Heart left ventricle (tissue), 16 donors: ENCODE data around the gene EP400. TPM values are rescaled to one million over a fixed set of nuclear protein-coding genes. Genes with fewer than 3 reads are reported as not detected.

Experiments
- ATAC-seq, 4 donors: fragments of 200-7000 bp; cut with Tn5 transposase; one replicate each; pipeline ENCODE4 v1.9.1; 2020 to 2022; ENCODE audit warnings: moderate library complexity in 4 of 4, mild to moderate bottlenecking in 3 of 4, moderate number of reproducible peaks in 1 of 4
- DNase-seq, 5 donors: peaks; one replicate each; pipeline ENCODE4 v3.0.0-alpha.2; 2020
- H3K27ac ChIP-seq, 12 donors: fragments of 200-600 bp; sonication (generic) in 4 of 12; one replicate each; pipeline versions ENCODE4 v1.5.0 to v1.8.0; 2016 to 2022; ENCODE audit warnings: mild to moderate bottlenecking in 2 of 12
- H3K27me3 ChIP-seq, 9 donors: fragments of 200-600 bp; sonication (generic) in 2 of 9; one replicate each; pipeline versions ENCODE4 v1.5.1 to v1.8.0; 2016 to 2022; ENCODE audit warnings: mild to moderate bottlenecking in 3 of 9
- H3K36me3 ChIP-seq, 9 donors: fragments of 200-600 bp; sonication (generic) in 2 of 9; one replicate each; pipeline versions ENCODE4 v1.5.0 to v1.8.0; 2018 to 2022; ENCODE audit warnings: mild to moderate bottlenecking in 2 of 9
- H3K4me1 ChIP-seq, 12 donors: fragments of 200-600 bp; sonication (generic) in 4 of 12; one replicate each; pipeline versions ENCODE4 v1.5.0 to v1.8.0; 2016 to 2022; ENCODE audit warnings: mild to moderate bottlenecking in 3 of 12
- H3K4me3 ChIP-seq, 12 donors: fragments of 200-600 bp; sonication (generic) in 4 of 12; one replicate each; pipeline versions ENCODE4 v1.5.0 to v1.8.0; 2017 to 2022; ENCODE audit warnings: mild to moderate bottlenecking in 9 of 12, moderate library complexity in 4 of 12
- H3K9me3 ChIP-seq, 12 donors: fragments of 200-600 bp; sonication (generic) in 4 of 12; one replicate each; pipeline versions ENCODE4 v1.5.0 to v1.8.0; 2016 to 2022; ENCODE audit warnings: mild to moderate bottlenecking in 1 of 12
- POLR2A ChIP-seq, 2 donors: fragments of 450-650 bp; IDR thresholded peaks; one replicate each; pipeline ENCODE4 v1.6.1; 2017; ENCODE audit warnings: antibody characterized with exemption in 2 of 2, mild to moderate bottlenecking in 2 of 2, moderate library complexity in 2 of 2
- WGBS, 4 donors: extraction: QIAGEN DNeasy Blood & Tissue Kit in 2 of 4; methylation state at CpG; one replicate each; pipeline versions ENCODE4 v1.1.5 to v1.1.7; 2013 to 2018; 5-methylcytosine and 5-hydroxymethylcytosine counted together
- intact Hi-C, 10 donors: fragments of 100-400 bp; cut with DNase I; formaldehyde crosslinking; loops; one replicate each; pipeline versions ENCODE4 v1.11.1 to v1.14.2; 2022
- polyA plus RNA-seq, 2 donors: library from polyadenylated mRNA; stranded (reverse); fragments of 200-250 nt; gene quantifications; one replicate each; pipeline ENCODE4 v1.2.3, GENCODE V29; 2013
- total RNA-seq, 9 donors: library from RNA; depleted of rRNA in 2 of 9; stranded (reverse); fragments of >200 nt in 2 of 9; fragmentation: NEBNext Ultra II Directional in 3 of 9; extraction: Animal tissue kit (Norgen Biotek cat#: 25700) in 3 of 9; gene quantifications; one replicate each; pipeline versions ENCODE4 v1.1.0 to v1.2.4, GENCODE V29; 2016 to 2023
- TF ChIP-seq, protein P1 (sequence below), 12 donors: fragments of 200-600 bp; sonication (generic) in 4 of 12; IDR thresholded peaks; one replicate each; pipeline versions ENCODE4 v1.5.0 to v1.8.0; 2018 to 2022; ENCODE audit warnings: antibody characterized with exemption in 12 of 12, mild to moderate bottlenecking in 5 of 12
- donor health status: ischemic (EF 13 %, LVEDD 7.1; RV severe dilation, severe dysfunction).
- donor health status: healthy with polysubstance abuse.
- donor health status: DM: no; HTN: yes; CAD: no.
- donor health status: DM: no; HTN: no; CAD: no.
- donor health status: ischemic (EF 25% LVEDD 6.9; RV normal size, moderate dysfunction).
- donor health status: ischemic (EF 25% LVEDD 5.7; RV mildly dilated, moderate dysfunction).
- donor health status: healthy.
- donor health status: DM: yes; HTN: yes; CAD: no.
- donor health status: ischemic (EF 35%, LVEDD 5.7; RV mildly dilated, moderate dysfunction).
- donor health status: nonischemic (EF 11% LVEDD 7.7; RV severe dilation, severe dysfunction).
- donor health status: DM: yes; HTN: yes; CAD: no.
- donor health status: PGD.
- donor health status: ischemic (EF 29% LVEDD 5.4; RV normal size, mild dysfunction).
- donor health status: nonischemic (EF 23%, LVEDD 6.1; RV moderate dilation, normal function).

Gene EP400
- total and polyA plus RNA-seq, 11 donors, result 9.8 to 27.8 (median 13.5) TPM

GRCh38 chr12:132075714-132076553 is 126.2 kb downstream of the EP400 start:
- WGBS, 4 donors, result 90 to 94% (median 92%) methylated on average over 16 of the region's 16 CpGs
- peaks cover 0 to 84% (median 70%) of the 10 kb centered on the region in 9 donors for H3K36me3 ChIP-seq
- ATAC-seq, result no peak

GRCh38 chr12:132076711-132077110 is 127.0 kb downstream of the EP400 start:
- H3K4me1 ChIP-seq, result peaks cover 0 to 22% (median 4%) of the 10 kb centered on the region in 12 donors
- TF ChIP-seq, protein P1, sequence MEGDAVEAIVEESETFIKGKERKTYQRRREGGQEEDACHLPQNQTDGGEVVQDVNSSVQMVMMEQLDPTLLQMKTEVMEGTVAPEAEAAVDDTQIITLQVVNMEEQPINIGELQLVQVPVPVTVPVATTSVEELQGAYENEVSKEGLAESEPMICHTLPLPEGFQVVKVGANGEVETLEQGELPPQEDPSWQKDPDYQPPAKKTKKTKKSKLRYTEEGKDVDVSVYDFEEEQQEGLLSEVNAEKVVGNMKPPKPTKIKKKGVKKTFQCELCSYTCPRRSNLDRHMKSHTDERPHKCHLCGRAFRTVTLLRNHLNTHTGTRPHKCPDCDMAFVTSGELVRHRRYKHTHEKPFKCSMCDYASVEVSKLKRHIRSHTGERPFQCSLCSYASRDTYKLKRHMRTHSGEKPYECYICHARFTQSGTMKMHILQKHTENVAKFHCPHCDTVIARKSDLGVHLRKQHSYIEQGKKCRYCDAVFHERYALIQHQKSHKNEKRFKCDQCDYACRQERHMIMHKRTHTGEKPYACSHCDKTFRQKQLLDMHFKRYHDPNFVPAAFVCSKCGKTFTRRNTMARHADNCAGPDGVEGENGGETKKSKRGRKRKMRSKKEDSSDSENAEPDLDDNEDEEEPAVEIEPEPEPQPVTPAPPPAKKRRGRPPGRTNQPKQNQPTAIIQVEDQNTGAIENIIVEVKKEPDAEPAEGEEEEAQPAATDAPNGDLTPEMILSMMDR (IDR thresholded peaks at IDR 0.05), result no peak
- TF ChIP-seq POLR2A (IDR thresholded peaks at IDR 0.05), result no peak
- H3K27ac ChIP-seq, result no peak overlapping the region
- H3K27me3 ChIP-seq, result no peaks in the 10 kb centered on the region
- H3K36me3 ChIP-seq, result peaks cover 0 to 76% (median 66%) of the 10 kb centered on the region in 9 donors
- no peak for ATAC-seq
- no peaks in the 10 kb centered on the region for H3K9me3 ChIP-seq
- WGBS, 4 donors, result 91 to 97% (median 94%) methylated on average over 10 of the region's 10 CpGs
- no peak overlapping the region for H3K4me3 ChIP-seq
- no peak for DNase-seq
- intact Hi-C loops, result no loop called here

More at GRCh38 chr12:132075714-132076553, 126.2 kb downstream of the EP400 start:
- Histone ChIP-seq H3K4me1 (peaks cover 0 to 22% (median 4%) of the 10 kb centered on the region in 12 donors), H3K27me3 (no peaks in the 10 kb centered on the region), H3K9me3 (no peaks in the 10 kb centered on the region), H3K4me3 (no peak overlapping the region), H3K27ac (no peak overlapping the region)
- DNase-seq, result no peak
- TF ChIP-seq, protein P1 (IDR thresholded peaks at IDR 0.05), result no peak
- TF ChIP-seq POLR2A (IDR thresholded peaks at IDR 0.05), result no peak
- intact Hi-C loops, result no loop called here

- TF ChIP-seq, protein P1 (IDR thresholded peaks at IDR 0.05), result no peak
- TF ChIP-seq POLR2A (IDR thresholded peaks at IDR 0.05), result no peak
- ATAC-seq, result peak in 1 of 4 donors; percentile 10
- peak overlapping the region in 5 of 12 donors; percentile 8 to 58 (median 39) for H3K27ac ChIP-seq
- H3K4me3 ChIP-seq, result no peak overlapping the region
- H3K27me3 ChIP-seq, result no peaks in the 10 kb centered on the region
- intact Hi-C loops, result no loop called here
- H3K4me1 ChIP-seq, result peaks cover 0 to 22% (median 4%) of the 10 kb centered on the region in 12 donors
- 86 to 89% (median 88%) methylated on average over 22 to 29 of the region's 29 CpGs for WGBS, 4 donors
- peaks cover 0 to 68% (median 58%) of the 10 kb centered on the region in 9 donors for H3K36me3 ChIP-seq
- no peak for DNase-seq
- no peaks in the 10 kb centered on the region for H3K9me3 ChIP-seq
Observed at GRCh38 chr12:132077322-132078100, 127.8 kb downstream of the EP400 start.

- Histone ChIP-seq H3K27me3 (no peaks in the 10 kb centered on the region), H3K36me3 (peaks cover 0 to 63% (median 55%) of the 10 kb centered on the region in 9 donors), H3K9me3 (no peaks in the 10 kb centered on the region), H3K4me3 (no peak overlapping the region), H3K27ac (peak overlapping the region in 5 of 12 donors; percentile 8 to 58 (median 39)), H3K4me1 (peaks cover 0 to 22% (median 4%) of the 10 kb centered on the region in 12 donors)
- TF ChIP-seq POLR2A (IDR thresholded peaks at IDR 0.05), result no peak
- TF ChIP-seq, protein P1 (IDR thresholded peaks at IDR 0.05), result no peak
- ATAC-seq, result peak in 3 of 4 donors; percentile 21 to 75 (median 51)
- WGBS, 4 donors, result 41 to 76% (median 56%) methylated on average over 4 to 6 of the region's 6 CpGs
- intact Hi-C loops, result no loop called here
- DNase-seq, result no peak
Observed at GRCh38 chr12:132078190-132078589, 128.4 kb downstream of the EP400 start.
